PC-3 (cell line): Measurements from ENCODE around the gene ADIRF. TPM values are rescaled to one million over a fixed set of nuclear protein-coding genes. Genes with fewer than 3 reads are reported as not detected.

ENCODE experiments used
- ATAC-seq: fragments of 200-7000 bp; cut with Tn5 transposase; 2 replicates; pipeline ENCODE4 v1.9.1; 2020; ENCODE audit warnings: mild to moderate bottlenecking, moderate library complexity
- BruUV-seq: library from RNA; stranded (reverse); fragments of 400-500 nt; replicated peaks from 2 replicates; lab custom pipeline; 2021; lab: Mats Ljungman, UMichigan
- CTCF ChIA-PET: fragments of 300-600 bp; sonication (Branson Sonifier 250); formaldehyde crosslinking; loops from one replicate; lab custom pipeline; 2022; ENCODE audit warnings: antibody characterized with exemption; lab: Charles Lee
- POLR2A ChIA-PET: fragments of 300-600 bp; sonication (Branson Sonifier 250); formaldehyde crosslinking; loops from one replicate; lab custom pipeline; 2022; ENCODE audit warnings: antibody characterized with exemption; ENCODE audit not compliant: unreplicated experiment; lab: Charles Lee
- DNase-seq: peaks from one replicate; pipeline ENCODE4 v3.0.0-alpha.2; 2015
- H2AFZ ChIP-seq: fragments of 300-600 bp; sonication (generic); 2 replicates; pipeline ENCODE4 v1.6.0; 2016; ENCODE audit warnings: antibody characterized with exemption, low read length
- H3F3A ChIP-seq: fragments of 300-600 bp; sonication (generic); one replicate; pipeline ENCODE4 v1.6.0; 2017; ENCODE audit warnings: antibody characterized with exemption, low read length, control low read depth, mild to moderate bottlenecking; ENCODE audit not compliant: unreplicated experiment
- H3K27ac ChIP-seq: fragments of 300-600 bp; sonication (generic); 2 replicates; pipeline ENCODE4 v1.5.1; 2016; ENCODE audit warnings: mild to moderate bottlenecking, low read length
- H3K27me3 ChIP-seq: fragments of 300-600 bp; sonication (generic); 2 replicates; pipeline ENCODE4 v1.6.1; 2016; ENCODE audit warnings: low read length, mixed read lengths
- H3K36me3 ChIP-seq: fragments of 300-600 bp; sonication (generic); 2 replicates; pipeline ENCODE4 v1.6.1; 2016; ENCODE audit warnings: low read depth, mixed run types, low read length, mixed read lengths
- H3K4me1 ChIP-seq: fragments of 300-600 bp; sonication (generic); 2 replicates; pipeline ENCODE4 v1.5.1; 2016; ENCODE audit warnings: low read length; ENCODE audit not compliant: insufficient read depth
- H3K4me2 ChIP-seq: fragments of 300-600 bp; sonication (generic); 2 replicates; pipeline ENCODE4 v1.6.0; 2016; ENCODE audit warnings: low read length
- H3K4me3 ChIP-seq: fragments of 300-600 bp; sonication (generic); 2 replicates; pipeline ENCODE4 v1.5.1; 2016; ENCODE audit warnings: mild to moderate bottlenecking, low read length, mixed read lengths
- H3K79me2 ChIP-seq: fragments of 300-600 bp; sonication (generic); 2 replicates; pipeline ENCODE4 v1.6.1; 2017; ENCODE audit warnings: low read length, mixed read lengths
- H3K9ac ChIP-seq: fragments of 300-600 bp; sonication (generic); 2 replicates; pipeline ENCODE4 v1.6.0; 2016; ENCODE audit warnings: mild to moderate bottlenecking, low read length
- H3K9me2 ChIP-seq: fragments of 300-600 bp; sonication (generic); replicated peaks from 2 replicates; pipeline ENCODE4 v1.6.1; 2016; ENCODE audit warnings: mixed run types, low read length, mixed read lengths
- H3K9me3 ChIP-seq: fragments of 300-600 bp; sonication (generic); 2 replicates; pipeline ENCODE4 v1.6.1; 2016; ENCODE audit warnings: low read length, mixed read lengths
- H4K20me1 ChIP-seq: fragments of 300-600 bp; sonication (generic); 2 replicates; pipeline ENCODE4 v1.6.1; 2016; ENCODE audit warnings: low read length, mixed read lengths
- EZH2 ChIP-seq: fragments of 300-600 bp; sonication (generic); IDR thresholded peaks from one replicate; pipeline ENCODE4 v1.6.1; 2017; ENCODE audit warnings: antibody characterized with exemption, mild to moderate bottlenecking, low read length; ENCODE audit not compliant: unreplicated experiment
- EZH2phosphoT487 ChIP-seq: fragments of 300-600 bp; sonication (generic); IDR thresholded peaks from 2 replicates; pipeline ENCODE4 v1.6.1; 2018; ENCODE audit warnings: mild to moderate bottlenecking, antibody characterized with exemption, low read length, borderline replicate concordance
- intact Hi-C: fragments of 100-400 bp; cut with micrococcal nuclease; formaldehyde crosslinking; loops from 2 replicates; pipeline ENCODE4 v1.9.0; 2023
- total RNA-seq: library from RNA; depleted of rRNA; stranded (reverse); fragments of >200 nt; gene quantifications from 2 replicates; pipeline ENCODE4 v1.2.3, GENCODE V29; 2014
- TF ChIP-seq, protein P1 (sequence below): fragments of 300-600 bp; sonication (generic); conservative IDR thresholded peaks from 2 replicates; pipeline ENCODE4 v1.5.1; 2017; ENCODE audit warnings: antibody characterized with exemption, low read depth, mild to moderate bottlenecking, low read length

ADIRF gene
- total RNA-seq, 1 experiment from 2014 or later, result 259 TPM

DNA sequence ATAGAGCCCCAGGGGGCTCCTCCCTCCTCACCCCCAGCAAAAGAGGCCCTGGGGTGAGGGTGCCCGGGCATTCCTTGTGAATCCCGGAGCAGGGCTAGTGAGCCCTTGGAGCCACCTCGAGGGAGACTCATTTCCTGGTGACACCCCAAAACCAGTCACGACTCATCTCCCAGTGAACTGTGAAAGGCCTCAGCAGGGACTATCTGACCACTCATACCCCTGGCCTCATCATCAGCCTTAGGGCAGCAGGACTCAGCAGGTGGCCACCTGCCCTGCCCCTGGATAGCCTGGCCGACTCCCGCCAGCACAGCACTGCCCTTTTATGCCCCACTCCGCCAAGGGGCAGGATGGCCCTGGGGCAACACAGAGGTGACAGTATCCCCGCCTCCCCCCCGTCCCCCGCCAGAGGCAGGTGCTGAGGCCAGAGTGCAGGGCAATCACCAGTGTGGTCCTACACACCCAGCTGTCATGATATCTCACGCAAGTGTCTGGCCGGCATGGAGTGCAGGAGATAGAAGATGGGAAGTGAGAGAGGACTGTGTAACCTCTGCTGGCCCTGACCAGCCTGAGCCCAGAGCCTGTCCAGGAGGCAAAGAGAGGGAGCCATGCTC lies 6.7 kb upstream of the ADIRF start:
- POLR2A ChIA-PET, result no interaction called here
- ATAC-seq, result no peak

DNA sequence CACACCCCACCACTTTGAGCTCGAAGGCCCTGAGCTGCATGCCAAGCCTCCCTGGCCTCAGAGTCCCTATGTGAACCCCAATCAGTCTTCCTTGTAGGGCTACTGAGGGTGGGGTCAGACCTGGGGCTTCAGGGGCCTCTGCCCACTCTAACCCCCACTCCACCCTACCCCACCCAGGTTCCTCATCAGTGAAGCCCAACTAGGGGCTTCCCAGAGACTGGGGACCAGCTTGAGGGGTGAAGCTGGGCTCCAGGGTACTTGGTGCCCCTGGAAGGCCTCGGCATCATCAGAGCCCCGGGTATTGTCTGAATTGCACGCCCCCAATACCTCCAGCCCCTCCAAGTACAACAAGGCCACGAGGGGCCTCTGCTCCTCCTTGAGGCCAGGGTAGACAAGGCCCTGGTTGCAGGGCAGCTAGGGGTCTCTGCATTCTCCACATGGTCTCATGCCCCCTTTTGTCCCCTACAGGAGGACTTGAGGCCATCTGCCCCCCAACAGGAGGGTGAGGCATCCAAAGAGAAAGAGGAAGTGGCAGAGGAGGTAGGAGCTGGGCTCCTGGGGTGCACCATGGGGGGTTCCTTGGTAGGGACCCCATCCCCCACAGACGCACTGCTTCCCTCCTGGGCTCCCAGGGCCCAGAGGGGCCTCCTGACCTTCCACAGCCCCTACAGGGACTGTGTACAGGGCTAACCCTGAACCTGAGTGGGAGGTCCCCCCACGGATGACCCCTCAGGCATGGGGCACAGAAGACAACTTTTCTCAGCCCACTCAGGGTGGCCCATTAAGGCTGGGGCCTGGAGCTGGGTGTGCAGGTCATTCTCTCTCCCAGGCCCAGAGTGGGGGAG lies 5.9 kb upstream of the ADIRF start:
- Histone ChIP-seq H3K79me2 (no peaks in the 10 kb centered on the region), H3K4me2 (no peak overlapping the region), H4K20me1 (no peaks in the 10 kb centered on the region), H3K4me1 (peaks cover 41% of the 10 kb centered on the region), H2AFZ (no peak overlapping the region), H3K36me3 (no peaks in the 10 kb centered on the region), H3K27ac (no peak overlapping the region), H3K9me2 (no peaks in the 10 kb centered on the region), H3F3A (no peaks in the 10 kb centered on the region), H3K4me3 (no peak overlapping the region), H3K9ac (no peak overlapping the region), H3K27me3 (no peaks in the 10 kb centered on the region), H3K9me3 (no peaks in the 10 kb centered on the region)
- POLR2A ChIA-PET, result no interaction called here
- no peak for TF ChIP-seq EZH2
- TF ChIP-seq, protein P1, sequence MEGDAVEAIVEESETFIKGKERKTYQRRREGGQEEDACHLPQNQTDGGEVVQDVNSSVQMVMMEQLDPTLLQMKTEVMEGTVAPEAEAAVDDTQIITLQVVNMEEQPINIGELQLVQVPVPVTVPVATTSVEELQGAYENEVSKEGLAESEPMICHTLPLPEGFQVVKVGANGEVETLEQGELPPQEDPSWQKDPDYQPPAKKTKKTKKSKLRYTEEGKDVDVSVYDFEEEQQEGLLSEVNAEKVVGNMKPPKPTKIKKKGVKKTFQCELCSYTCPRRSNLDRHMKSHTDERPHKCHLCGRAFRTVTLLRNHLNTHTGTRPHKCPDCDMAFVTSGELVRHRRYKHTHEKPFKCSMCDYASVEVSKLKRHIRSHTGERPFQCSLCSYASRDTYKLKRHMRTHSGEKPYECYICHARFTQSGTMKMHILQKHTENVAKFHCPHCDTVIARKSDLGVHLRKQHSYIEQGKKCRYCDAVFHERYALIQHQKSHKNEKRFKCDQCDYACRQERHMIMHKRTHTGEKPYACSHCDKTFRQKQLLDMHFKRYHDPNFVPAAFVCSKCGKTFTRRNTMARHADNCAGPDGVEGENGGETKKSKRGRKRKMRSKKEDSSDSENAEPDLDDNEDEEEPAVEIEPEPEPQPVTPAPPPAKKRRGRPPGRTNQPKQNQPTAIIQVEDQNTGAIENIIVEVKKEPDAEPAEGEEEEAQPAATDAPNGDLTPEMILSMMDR, result no peak
- TF ChIP-seq EZH2phosphoT487, result no peak
- BruUV-seq, result no TSS peak
- ATAC-seq, result no peak
- CTCF ChIA-PET, result no interaction called here
- no peak for DNase-seq
- intact Hi-C loops, result no loop called here

More for the DNA sequence above, 6.7 kb upstream of the ADIRF start:
- Histone ChIP-seq H2AFZ (no peak overlapping the region), H3K4me3 (no peak overlapping the region), H3K9ac (no peak overlapping the region), H3K4me2 (no peak overlapping the region), H3K27me3 (no peaks in the 10 kb centered on the region), H3K36me3 (no peaks in the 10 kb centered on the region), H3K79me2 (no peaks in the 10 kb centered on the region), H3K9me2 (no peaks in the 10 kb centered on the region), H3K9me3 (no peaks in the 10 kb centered on the region), H3K27ac (no peak overlapping the region), H3K4me1 (peaks cover 33% of the 10 kb centered on the region), H3F3A (no peaks in the 10 kb centered on the region), H4K20me1 (no peaks in the 10 kb centered on the region)
- CTCF ChIA-PET, result no interaction called here
- intact Hi-C loops, result loop anchor here (2.0 kb wide), 1 partner anchor 273 kb away; no protein-coding TSS in a partner anchor
- no TSS peak for BruUV-seq
- TF ChIP-seq EZH2 (no peak), EZH2phosphoT487 (no peak)
- TF ChIP-seq, protein P1, result no peak
- DNase-seq, result peak; percentile 25

DNA sequence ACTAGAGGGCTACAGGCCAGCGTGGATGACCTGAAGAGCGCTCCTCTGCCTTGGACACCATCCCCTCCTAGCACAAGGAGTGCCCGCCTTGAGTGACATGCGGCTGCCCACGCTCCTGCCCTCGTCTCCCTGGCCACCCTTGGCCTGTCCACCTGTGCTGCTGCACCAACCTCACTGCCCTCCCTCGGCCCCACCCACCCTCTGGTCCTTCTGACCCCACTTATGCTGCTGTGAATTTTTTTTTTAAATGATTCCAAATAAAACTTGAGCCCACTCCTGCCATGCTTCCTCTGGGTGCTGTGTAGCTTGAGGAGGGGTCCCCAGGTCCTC lies 5.3 kb upstream of the ADIRF start:
- intact Hi-C loops, result no loop called here
- DNase-seq (no peak), ATAC-seq (no peak)
- H3K9ac ChIP-seq, result no peak overlapping the region
- BruUV-seq, result no TSS peak
- no peaks in the 10 kb centered on the region for H3F3A ChIP-seq
- H3K36me3 ChIP-seq, result no peaks in the 10 kb centered on the region
- H3K4me1 ChIP-seq, result peaks cover 47% of the 10 kb centered on the region
- POLR2A ChIA-PET, result no interaction called here
- no peak overlapping the region for H3K27ac ChIP-seq
- no peaks in the 10 kb centered on the region for H3K9me2 ChIP-seq
- no peaks in the 10 kb centered on the region for H4K20me1 ChIP-seq
- peaks cover 4% of the 10 kb centered on the region for H3K79me2 ChIP-seq
- no peak overlapping the region for H2AFZ ChIP-seq
- H3K9me3 ChIP-seq, result no peaks in the 10 kb centered on the region
- TF ChIP-seq, protein P1, result no peak
- no peak for TF ChIP-seq EZH2phosphoT487
- TF ChIP-seq EZH2, result no peak
- H3K4me2 ChIP-seq, result no peak overlapping the region
- CTCF ChIA-PET, result no interaction called here
- no peaks in the 10 kb centered on the region for H3K27me3 ChIP-seq
- H3K4me3 ChIP-seq, result no peak overlapping the region
